H1 (cell line): ENCODE measurements around the gene ACACB. TPM values are rescaled to one million over a fixed set of nuclear protein-coding genes. Genes with fewer than 3 reads are reported as not detected.

Experiments used
- CBX5 ChIP-seq: fragments of 300-800, 300-1000 bp; sonication (generic); IDR thresholded peaks from 2 replicates; pipeline ENCODE4 v1.7.1; 2016; ENCODE audit warnings: antibody characterized with exemption, low read length, low read depth
- MAFK ChIP-seq: IDR thresholded peaks from 2 replicates; pipeline ENCODE4 v1.6.1; 2012; ENCODE audit warnings: low read depth, mild to moderate bottlenecking, improper control_type of control experiment, low read length
- MAX ChIP-seq: IDR thresholded peaks from 2 replicates; pipeline ENCODE4 v1.6.1; 2012; ENCODE audit warnings: inconsistent platforms
- RXRA ChIP-seq: IDR thresholded peaks from 2 replicates; pipeline ENCODE4 v1.6.1; 2011; ENCODE audit warnings: low read depth, mild to moderate bottlenecking, low read length, moderate library complexity; ENCODE audit not compliant: insufficient read depth
- SIX5 ChIP-seq: IDR thresholded peaks from 2 replicates; pipeline ENCODE4 v1.6.1; 2011; ENCODE audit warnings: mild to moderate bottlenecking, low read depth, low read length
- SUZ12 ChIP-seq: fragments of 200-600 bp; sonication (generic); IDR thresholded peaks from 2 replicates; pipeline ENCODE4 v1.6.1; 2012; ENCODE audit warnings: mild to moderate bottlenecking, inconsistent platforms, low read length, moderate library complexity, mixed read lengths
- TEAD4 ChIP-seq: IDR thresholded peaks from 2 replicates; pipeline ENCODE4 v1.6.1; 2012; ENCODE audit warnings: low read depth, low read length, inconsistent platforms, mixed read lengths
- polyA plus RNA-seq, 7 experiments: library from polyadenylated mRNA; depleted of rRNA in 3 of 7; stranded (reverse) in 5 of 7; unstranded in 2 of 7; fragments of >200 nt in 5 of 7; fragments of 200-250 nt in 2 of 7; gene quantifications; 1 replicate in 5 of 7; 2 replicates in 1 of 7; 4 replicates in 1 of 7; pipeline versions ENCODE4 v1.2.1 to v1.2.3, GENCODE V29; 2011 to 2013; ENCODE audit warnings: missing spikeins in 2 of 7, mixed read lengths in 2 of 7
- total RNA-seq: library from RNA; stranded (reverse); fragmentation: NEBNext Ultra II Directional; extraction: Animal tissue kit (Norgen Biotek cat#: 25700); gene quantifications from 2 replicates; pipeline ENCODE4 v1.2.1, GENCODE V29; 2021
- TF ChIP-seq, protein P1 (sequence below): fragments of 300-600 bp; sonication (generic); IDR thresholded peaks from 2 replicates; pipeline ENCODE4 v1.7.1; 2012; ENCODE audit warnings: low read length, moderate library complexity, mild to moderate bottlenecking, inconsistent platforms; ENCODE audit not compliant: insufficient replicate concordance

The ACACB gene
- total and polyA plus RNA-seq, 2 of the 8 experiments (the other 6 are each of a cell fraction or from before 2014, with no cell fraction given): 5.8 to 15.3 TPM

GRCh38 chr12:109191621-109192250 is 75.3 kb downstream of the ACACB start (continued):
- TF ChIP-seq, protein P1, sequence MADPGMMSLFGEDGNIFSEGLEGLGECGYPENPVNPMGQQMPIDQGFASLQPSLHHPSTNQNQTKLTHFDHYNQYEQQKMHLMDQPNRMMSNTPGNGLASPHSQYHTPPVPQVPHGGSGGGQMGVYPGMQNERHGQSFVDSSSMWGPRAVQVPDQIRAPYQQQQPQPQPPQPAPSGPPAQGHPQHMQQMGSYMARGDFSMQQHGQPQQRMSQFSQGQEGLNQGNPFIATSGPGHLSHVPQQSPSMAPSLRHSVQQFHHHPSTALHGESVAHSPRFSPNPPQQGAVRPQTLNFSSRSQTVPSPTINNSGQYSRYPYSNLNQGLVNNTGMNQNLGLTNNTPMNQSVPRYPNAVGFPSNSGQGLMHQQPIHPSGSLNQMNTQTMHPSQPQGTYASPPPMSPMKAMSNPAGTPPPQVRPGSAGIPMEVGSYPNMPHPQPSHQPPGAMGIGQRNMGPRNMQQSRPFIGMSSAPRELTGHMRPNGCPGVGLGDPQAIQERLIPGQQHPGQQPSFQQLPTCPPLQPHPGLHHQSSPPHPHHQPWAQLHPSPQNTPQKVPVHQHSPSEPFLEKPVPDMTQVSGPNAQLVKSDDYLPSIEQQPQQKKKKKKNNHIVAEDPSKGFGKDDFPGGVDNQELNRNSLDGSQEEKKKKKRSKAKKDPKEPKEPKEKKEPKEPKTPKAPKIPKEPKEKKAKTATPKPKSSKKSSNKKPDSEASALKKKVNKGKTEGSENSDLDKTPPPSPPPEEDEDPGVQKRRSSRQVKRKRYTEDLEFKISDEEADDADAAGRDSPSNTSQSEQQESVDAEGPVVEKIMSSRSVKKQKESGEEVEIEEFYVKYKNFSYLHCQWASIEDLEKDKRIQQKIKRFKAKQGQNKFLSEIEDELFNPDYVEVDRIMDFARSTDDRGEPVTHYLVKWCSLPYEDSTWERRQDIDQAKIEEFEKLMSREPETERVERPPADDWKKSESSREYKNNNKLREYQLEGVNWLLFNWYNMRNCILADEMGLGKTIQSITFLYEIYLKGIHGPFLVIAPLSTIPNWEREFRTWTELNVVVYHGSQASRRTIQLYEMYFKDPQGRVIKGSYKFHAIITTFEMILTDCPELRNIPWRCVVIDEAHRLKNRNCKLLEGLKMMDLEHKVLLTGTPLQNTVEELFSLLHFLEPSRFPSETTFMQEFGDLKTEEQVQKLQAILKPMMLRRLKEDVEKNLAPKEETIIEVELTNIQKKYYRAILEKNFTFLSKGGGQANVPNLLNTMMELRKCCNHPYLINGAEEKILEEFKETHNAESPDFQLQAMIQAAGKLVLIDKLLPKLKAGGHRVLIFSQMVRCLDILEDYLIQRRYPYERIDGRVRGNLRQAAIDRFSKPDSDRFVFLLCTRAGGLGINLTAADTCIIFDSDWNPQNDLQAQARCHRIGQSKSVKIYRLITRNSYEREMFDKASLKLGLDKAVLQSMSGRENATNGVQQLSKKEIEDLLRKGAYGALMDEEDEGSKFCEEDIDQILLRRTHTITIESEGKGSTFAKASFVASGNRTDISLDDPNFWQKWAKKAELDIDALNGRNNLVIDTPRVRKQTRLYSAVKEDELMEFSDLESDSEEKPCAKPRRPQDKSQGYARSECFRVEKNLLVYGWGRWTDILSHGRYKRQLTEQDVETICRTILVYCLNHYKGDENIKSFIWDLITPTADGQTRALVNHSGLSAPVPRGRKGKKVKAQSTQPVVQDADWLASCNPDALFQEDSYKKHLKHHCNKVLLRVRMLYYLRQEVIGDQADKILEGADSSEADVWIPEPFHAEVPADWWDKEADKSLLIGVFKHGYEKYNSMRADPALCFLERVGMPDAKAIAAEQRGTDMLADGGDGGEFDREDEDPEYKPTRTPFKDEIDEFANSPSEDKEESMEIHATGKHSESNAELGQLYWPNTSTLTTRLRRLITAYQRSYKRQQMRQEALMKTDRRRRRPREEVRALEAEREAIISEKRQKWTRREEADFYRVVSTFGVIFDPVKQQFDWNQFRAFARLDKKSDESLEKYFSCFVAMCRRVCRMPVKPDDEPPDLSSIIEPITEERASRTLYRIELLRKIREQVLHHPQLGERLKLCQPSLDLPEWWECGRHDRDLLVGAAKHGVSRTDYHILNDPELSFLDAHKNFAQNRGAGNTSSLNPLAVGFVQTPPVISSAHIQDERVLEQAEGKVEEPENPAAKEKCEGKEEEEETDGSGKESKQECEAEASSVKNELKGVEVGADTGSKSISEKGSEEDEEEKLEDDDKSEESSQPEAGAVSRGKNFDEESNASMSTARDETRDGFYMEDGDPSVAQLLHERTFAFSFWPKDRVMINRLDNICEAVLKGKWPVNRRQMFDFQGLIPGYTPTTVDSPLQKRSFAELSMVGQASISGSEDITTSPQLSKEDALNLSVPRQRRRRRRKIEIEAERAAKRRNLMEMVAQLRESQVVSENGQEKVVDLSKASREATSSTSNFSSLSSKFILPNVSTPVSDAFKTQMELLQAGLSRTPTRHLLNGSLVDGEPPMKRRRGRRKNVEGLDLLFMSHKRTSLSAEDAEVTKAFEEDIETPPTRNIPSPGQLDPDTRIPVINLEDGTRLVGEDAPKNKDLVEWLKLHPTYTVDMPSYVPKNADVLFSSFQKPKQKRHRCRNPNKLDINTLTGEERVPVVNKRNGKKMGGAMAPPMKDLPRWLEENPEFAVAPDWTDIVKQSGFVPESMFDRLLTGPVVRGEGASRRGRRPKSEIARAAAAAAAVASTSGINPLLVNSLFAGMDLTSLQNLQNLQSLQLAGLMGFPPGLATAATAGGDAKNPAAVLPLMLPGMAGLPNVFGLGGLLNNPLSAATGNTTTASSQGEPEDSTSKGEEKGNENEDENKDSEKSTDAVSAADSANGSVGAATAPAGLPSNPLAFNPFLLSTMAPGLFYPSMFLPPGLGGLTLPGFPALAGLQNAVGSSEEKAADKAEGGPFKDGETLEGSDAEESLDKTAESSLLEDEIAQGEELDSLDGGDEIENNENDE: no peak
- TF ChIP-seq RXRA: no peak
- no peak for TF ChIP-seq SUZ12
- TF ChIP-seq CBX5: no peak
- no peak for TF ChIP-seq MAX
- no peak for TF ChIP-seq MAFK
- TF ChIP-seq TEAD4: no peak
- no peak for TF ChIP-seq SIX5
